GM19351 (cell line): ENCODE results near the gene SLC35B4.

Source experiments
- ATAC-seq: cut with Tn5 transposase; IDR thresholded peaks from one replicate; pipeline ENCODE4 v1.9.1; 2021; ENCODE audit warnings: mild to moderate bottlenecking, moderate library complexity; ENCODE audit not compliant: unreplicated experiment

Gene SLC35B4

GRCh38 chr7:134316539-134317344, at the start of gene SLC35B4:
Gene SLC35B4, minus strand, starts transcription at chr7:134316930. Its CDS starts 179 bp downstream, at chr7:134316751.
- peak; percentile 96 for ATAC-seq

GRCh38 chr7:134366481-134366880, 49.8 kb upstream of the SLC35B4 start:
- ATAC-seq, result no peak

- ATAC-seq, result no peak
Observed at GRCh38 chr7:134365341-134366054, 48.8 kb upstream of the SLC35B4 start.

- ATAC-seq, result no peak
Observed at GRCh38 chr7:134364619-134365037, 47.9 kb upstream of the SLC35B4 start.

GRCh38 chr7:134362587-134363483, 46.1 kb upstream of the SLC35B4 start:
- no peak for ATAC-seq

GRCh38 chr7:134359787-134360432, 43.2 kb upstream of the SLC35B4 start:
- ATAC-seq, result no peak

GRCh38 chr7:134357486-134357885, 40.8 kb upstream of the SLC35B4 start:
- ATAC-seq, result no peak

- ATAC-seq, result no peak
Observed at GRCh38 chr7:134356421-134356936, 39.7 kb upstream of the SLC35B4 start.

- no peak for ATAC-seq
Observed at GRCh38 chr7:134355927-134356326, 39.2 kb upstream of the SLC35B4 start.

- no peak for ATAC-seq
Observed at GRCh38 chr7:134355004-134355525, 38.3 kb upstream of the SLC35B4 start.

GRCh38 chr7:134353411-134353810, 36.7 kb upstream of the SLC35B4 start:
- ATAC-seq, result no peak

- no peak for ATAC-seq
Observed at GRCh38 chr7:134351424-134351823, 34.7 kb upstream of the SLC35B4 start.

- ATAC-seq, result no peak
Observed at GRCh38 chr7:134350709-134351108, 34.0 kb upstream of the SLC35B4 start.

- ATAC-seq, result no peak
Observed at GRCh38 chr7:134347567-134347966, 30.8 kb upstream of the SLC35B4 start.

GRCh38 chr7:134343796-134344195, 27.1 kb upstream of the SLC35B4 start:
- no peak for ATAC-seq

- ATAC-seq, result no peak
Observed at GRCh38 chr7:134343136-134343535, 26.4 kb upstream of the SLC35B4 start.

- ATAC-seq, result no peak
Observed at GRCh38 chr7:134339475-134339874, 22.7 kb upstream of the SLC35B4 start.

- no peak for ATAC-seq
Observed at GRCh38 chr7:134337980-134338379, 21.2 kb upstream of the SLC35B4 start.

GRCh38 chr7:134334408-134334807, 17.7 kb upstream of the SLC35B4 start:
- ATAC-seq, result no peak

- ATAC-seq, result no peak
Observed at GRCh38 chr7:134333943-134334342, 17.2 kb upstream of the SLC35B4 start.
